K562 (cell line): ENCODE data around the gene MTA2. TPM values are rescaled to one million over a fixed set of nuclear protein-coding genes. Genes with fewer than 3 reads are reported as not detected.
A peak's percentile ranks its signal among the peaks of the same experiment; 100 is the strongest.

Experiments
- EGR1 ChIP-seq: fragments of 450-650 bp; conservative IDR thresholded peaks from 2 replicates; pipeline ENCODE4 v1.6.1; 2017; ENCODE audit warnings: mild to moderate bottlenecking
- EHMT2 ChIP-seq: fragments of 450-650 bp; IDR thresholded peaks from 2 replicates; pipeline ENCODE4 v1.6.1; 2018; ENCODE audit warnings: antibody characterized with exemption
- HMBOX1 ChIP-seq: sonication (generic); IDR thresholded peaks from 2 replicates; pipeline ENCODE4 v1.6.1; 2016
- ID3 ChIP-seq, 2 experiments: fragments of 250-450 bp in 1 of 2; fragments of 450-650 bp in 1 of 2; sonication (Bioruptor Pico) in 1 of 2; IDR thresholded peaks; 2 replicates each; pipeline versions ENCODE4 v1.6.1 to v1.8.0; 2016 to 2021; ENCODE audit warnings: mild to moderate bottlenecking in 2 of 2, moderate library complexity in 2 of 2, missing compliant biosample characterization in 1 of 2, missing genetic modification characterization in 1 of 2
- KLF16 ChIP-seq: IDR thresholded peaks from 2 replicates; pipeline ENCODE4 v1.6.1; 2016; ENCODE audit warnings: antibody characterized with exemption
- NCOA4 ChIP-seq: fragments of 450-650 bp; IDR thresholded peaks from 2 replicates; pipeline ENCODE4 v1.6.1; 2018; ENCODE audit warnings: mild to moderate bottlenecking; ENCODE audit not compliant: partially characterized antibody
- NONO ChIP-seq, 2 experiments: fragments of 200-400 bp in 1 of 2; fragments of 450-650 bp in 1 of 2; formaldehyde crosslinking in 1 of 2; IDR thresholded peaks; 2 replicates each; pipeline ENCODE4 v1.6.1; 2017; ENCODE audit warnings: low read depth in 2 of 2, mild to moderate bottlenecking in 2 of 2, moderate library complexity in 2 of 2, low read length in 1 of 2
- RERE ChIP-seq: sonication (generic); formaldehyde crosslinking; IDR thresholded peaks from 2 replicates; pipeline ENCODE4 v1.8.0; 2023; ENCODE audit warnings: missing genetic modification reagents, mild to moderate bottlenecking, borderline replicate concordance
- TAL1 ChIP-seq: fragments of 450-650 bp; IDR thresholded peaks from 2 replicates; pipeline ENCODE4 v1.6.1; 2016; ENCODE audit warnings: mild to moderate bottlenecking
- ZNF318 ChIP-seq, 2 experiments: fragments of 450-650 bp; IDR thresholded peaks; 2 replicates each; pipeline ENCODE4 v1.6.1; 2016; ENCODE audit warnings: mild to moderate bottlenecking in 2 of 2, borderline replicate concordance in 1 of 2, low read depth in 1 of 2, moderate library complexity in 1 of 2
- ZNF445 ChIP-seq: fragments of 250-450 bp; sonication (Bioruptor Pico); IDR thresholded peaks from 2 replicates; pipeline ENCODE4 v1.4.0; 2020; ENCODE audit warnings: low read depth, mild to moderate bottlenecking, moderate library complexity
- polyA plus RNA-seq, 8 experiments: library from polyadenylated mRNA; depleted of rRNA in 4 of 8; stranded (reverse) in 5 of 8; unstranded in 3 of 8; fragments of >200 nt; fragmentation: Nextera tagmentation in 2 of 8; fragmentation: Illumina TruSeq in 1 of 8; extraction: Ambion mirVana in 2 of 8; extraction: Trizol in 1 of 8; gene quantifications; 2 replicates each; pipeline versions ENCODE4 v1.2.1 to v1.2.3, GENCODE V29; 2011 to 2014; ENCODE audit warnings: inconsistent platforms in 1 of 8, missing spikeins in 1 of 8
- total RNA-seq, 7 experiments: library from RNA; depleted of rRNA in 6 of 7; stranded (reverse); fragments of >200 nt in 6 of 7; fragmentation: Illumina TruSeq in 2 of 7; extraction: Trizol in 2 of 7; gene quantifications; 2 replicates each; pipeline versions ENCODE4 v1.2.1 to v1.2.3, GENCODE V29; 2011 to 2021; ENCODE audit warnings: low replicate concordance in 1 of 7

MTA2 gene
- total and polyA plus RNA-seq, 9 of the 15 experiments (the other 6 are each of a cell fraction or from before 2014, with no cell fraction given) = 6.2 to 220 (median 172) TPM

- TF ChIP-seq KLF16 (peak; percentile 88; the same call in 1 of the 2 replicates), EHMT2 (no peak), NONO (IDR thresholded peaks at IDR 0.05; ENCODE audit: low read depth in 2 of 2, low read length in 1 of 2) (no peak), RERE (CRISPR knock-in tag) (no peak), TAL1 (no peak), NCOA4 (no peak), ID3 (CRISPR knock-in tag; IDR thresholded peaks at IDR 0.05) (no peak), ID3 (tag; IDR thresholded peaks at IDR 0.05) (peak; percentile 49; the same call in 1 of the 2 replicates), HMBOX1 (peak; percentile 85), ZNF318 (IDR thresholded peaks at IDR 0.05; ENCODE audit: borderline replicate concordance in 1 of 2, low read depth in 1 of 2) (no peak), EGR1 (peak; percentile 100), ZNF445 (CRISPR knock-in tag) (no peak)
These were observed 56.0 kb downstream of the MTA2 start (continued) for GRCh38 chr11:62545437-62546243.
